ENCODE results near the gene UCP2. TPM values are rescaled to one million over a fixed set of nuclear protein-coding genes. Genes with fewer than 3 reads are reported as not detected.

The UCP2 gene
- total RNA-seq, 1 donor from 2014 or later: 103 TPM

DNA sequence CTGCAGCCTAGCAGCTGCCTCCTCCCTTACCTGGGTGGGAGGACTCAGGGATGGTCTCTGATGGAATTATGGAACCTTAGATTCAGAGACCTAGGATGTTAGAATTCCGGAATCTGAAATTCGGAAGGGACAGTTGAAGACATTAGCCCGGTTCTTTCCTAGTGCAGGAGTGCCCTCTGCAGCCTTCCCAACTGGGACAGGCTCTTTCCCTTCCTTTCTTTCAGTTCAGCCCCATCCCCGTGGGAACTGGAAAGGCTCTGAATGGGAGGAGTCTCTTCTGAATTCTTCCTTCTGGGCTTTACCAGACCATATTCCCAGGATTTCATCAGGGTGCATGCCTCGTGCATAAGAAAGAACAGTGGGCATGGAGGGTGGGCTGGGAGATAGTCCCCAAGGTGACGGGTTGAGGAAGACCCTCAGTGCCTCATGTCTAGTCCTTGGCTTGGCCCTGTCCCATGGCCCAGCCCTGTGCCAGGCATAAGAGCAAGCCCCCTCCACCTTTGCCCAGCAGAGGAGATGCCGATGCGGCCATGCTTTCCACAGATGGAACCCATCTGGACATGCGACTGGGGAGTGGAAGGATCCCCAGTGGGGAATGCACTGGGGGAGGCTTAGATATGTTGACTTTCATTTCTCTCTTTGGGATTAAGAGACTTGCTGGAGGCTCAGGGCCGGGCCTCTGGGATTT is 17.4 kb downstream of the UCP2 start:
- no peaks in the 10 kb centered on the region for H3K4me1 Mint-ChIP-seq (ENCODE audit: low read depth)
- no peak overlapping the region for H3K4me3 Mint-ChIP-seq (ENCODE audit: low read depth)
- no peak overlapping the region for H3K27ac Mint-ChIP-seq

DNA sequence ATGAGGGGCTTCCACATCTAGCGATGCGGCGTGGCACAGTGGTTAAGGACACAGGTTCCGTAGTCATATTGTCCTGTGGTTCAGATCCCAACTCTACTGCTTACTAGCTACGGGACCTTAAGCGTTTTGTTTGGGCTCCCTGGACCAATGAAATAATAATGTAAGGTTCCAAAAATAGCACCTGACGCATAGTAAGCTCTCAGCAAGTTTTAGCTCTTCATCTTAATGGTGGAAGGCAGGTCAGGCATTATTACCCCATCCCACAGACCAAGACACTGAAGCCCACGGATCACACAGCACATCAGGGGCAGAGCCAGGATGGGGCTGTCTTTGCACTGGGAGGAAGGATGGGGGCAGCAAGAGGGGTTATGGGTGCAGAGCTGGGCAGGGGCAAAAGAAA is 18.8 kb downstream of the UCP2 start:
- Mint-ChIP-seq H3K9me3 (ENCODE audit: low read depth) (no peaks in the 10 kb centered on the region), H3K27ac (peak overlapping the region; percentile 21), H3K36me3 (ENCODE audit: insufficient read depth) (no peaks in the 10 kb centered on the region), H3K4me3 (ENCODE audit: low read depth) (no peak overlapping the region), H3K4me1 (ENCODE audit: low read depth) (no peaks in the 10 kb centered on the region), H3K27me3 (no peaks in the 10 kb centered on the region)
- TF ChIP-seq, protein P1, sequence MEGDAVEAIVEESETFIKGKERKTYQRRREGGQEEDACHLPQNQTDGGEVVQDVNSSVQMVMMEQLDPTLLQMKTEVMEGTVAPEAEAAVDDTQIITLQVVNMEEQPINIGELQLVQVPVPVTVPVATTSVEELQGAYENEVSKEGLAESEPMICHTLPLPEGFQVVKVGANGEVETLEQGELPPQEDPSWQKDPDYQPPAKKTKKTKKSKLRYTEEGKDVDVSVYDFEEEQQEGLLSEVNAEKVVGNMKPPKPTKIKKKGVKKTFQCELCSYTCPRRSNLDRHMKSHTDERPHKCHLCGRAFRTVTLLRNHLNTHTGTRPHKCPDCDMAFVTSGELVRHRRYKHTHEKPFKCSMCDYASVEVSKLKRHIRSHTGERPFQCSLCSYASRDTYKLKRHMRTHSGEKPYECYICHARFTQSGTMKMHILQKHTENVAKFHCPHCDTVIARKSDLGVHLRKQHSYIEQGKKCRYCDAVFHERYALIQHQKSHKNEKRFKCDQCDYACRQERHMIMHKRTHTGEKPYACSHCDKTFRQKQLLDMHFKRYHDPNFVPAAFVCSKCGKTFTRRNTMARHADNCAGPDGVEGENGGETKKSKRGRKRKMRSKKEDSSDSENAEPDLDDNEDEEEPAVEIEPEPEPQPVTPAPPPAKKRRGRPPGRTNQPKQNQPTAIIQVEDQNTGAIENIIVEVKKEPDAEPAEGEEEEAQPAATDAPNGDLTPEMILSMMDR (IDR thresholded peaks at IDR 0.05; ENCODE audit: unreplicated experiment): no peak
- DNase-seq (ENCODE audit: low spot score, unreplicated experiment): no peak

More for the DNA sequence above, 17.4 kb downstream of the UCP2 start:
- H3K9me3 Mint-ChIP-seq (ENCODE audit: low read depth): no peaks in the 10 kb centered on the region
- H3K36me3 Mint-ChIP-seq (ENCODE audit: insufficient read depth): no peaks in the 10 kb centered on the region
- TF ChIP-seq, protein P1 (IDR thresholded peaks at IDR 0.05; ENCODE audit: unreplicated experiment): no peak
- no peaks in the 10 kb centered on the region for H3K27me3 Mint-ChIP-seq
- no peak for DNase-seq (ENCODE audit: low spot score, unreplicated experiment)

GRCh38 chr11:73962101-73962705 is 20.4 kb downstream of the UCP2 start:
- no peaks in the 10 kb centered on the region for H3K36me3 Mint-ChIP-seq (ENCODE audit: insufficient read depth)
- H3K27me3 Mint-ChIP-seq: peaks cover 11% of the 10 kb centered on the region
- no peaks in the 10 kb centered on the region for H3K4me1 Mint-ChIP-seq (ENCODE audit: low read depth)
- H3K4me3 Mint-ChIP-seq (ENCODE audit: low read depth): no peak overlapping the region
- TF ChIP-seq, protein P1 (IDR thresholded peaks at IDR 0.05; ENCODE audit: unreplicated experiment): no peak
- no peak for DNase-seq (ENCODE audit: low spot score, unreplicated experiment)
- H3K9me3 Mint-ChIP-seq (ENCODE audit: low read depth): no peaks in the 10 kb centered on the region
- no peak overlapping the region for H3K27ac Mint-ChIP-seq

GRCh38 chr11:73961321-73961720 is 21.3 kb downstream of the UCP2 start:
- TF ChIP-seq, protein P1 (IDR thresholded peaks at IDR 0.05; ENCODE audit: unreplicated experiment): no peak
- peaks cover 11% of the 10 kb centered on the region for H3K27me3 Mint-ChIP-seq
- no peak for DNase-seq (ENCODE audit: low spot score, unreplicated experiment)
- no peaks in the 10 kb centered on the region for H3K4me1 Mint-ChIP-seq (ENCODE audit: low read depth)
- no peaks in the 10 kb centered on the region for H3K36me3 Mint-ChIP-seq (ENCODE audit: insufficient read depth)
- no peaks in the 10 kb centered on the region for H3K9me3 Mint-ChIP-seq (ENCODE audit: low read depth)
- H3K27ac Mint-ChIP-seq: no peak overlapping the region
- H3K4me3 Mint-ChIP-seq (ENCODE audit: low read depth): no peak overlapping the region

DNA sequence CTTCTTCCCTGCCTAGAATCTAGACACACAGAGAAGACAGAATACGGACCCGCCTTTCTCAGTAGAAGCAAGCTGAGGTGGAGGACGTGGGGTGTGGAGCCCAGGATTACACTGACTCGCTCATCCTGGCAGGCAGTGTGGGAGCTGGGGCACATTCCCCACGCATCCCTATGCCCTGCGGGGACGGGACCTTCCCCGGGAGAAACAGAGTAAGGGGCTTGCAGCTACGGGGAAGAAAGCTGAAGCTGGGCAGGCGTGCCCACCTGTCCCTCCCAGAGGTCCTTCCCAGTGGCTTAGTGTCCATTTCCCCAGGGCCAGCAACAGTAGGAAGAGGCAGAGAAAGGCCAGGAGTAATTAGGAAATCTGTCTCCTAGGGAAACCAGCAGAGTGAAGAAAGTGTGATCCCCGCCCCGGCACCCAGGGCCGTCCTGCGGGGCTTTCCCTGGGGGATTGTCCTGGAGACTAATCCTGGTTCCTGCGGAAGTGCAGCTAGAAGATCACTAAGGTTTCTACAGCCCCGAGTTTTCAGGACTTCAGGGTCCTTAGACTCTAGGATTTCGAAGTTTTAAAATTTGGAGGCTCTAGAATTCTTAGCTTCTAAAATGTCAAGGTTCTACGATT is 24.0 kb downstream of the UCP2 start:
- H3K27me3 Mint-ChIP-seq: peaks cover 14% of the 10 kb centered on the region
- no peak overlapping the region for H3K27ac Mint-ChIP-seq
- H3K36me3 Mint-ChIP-seq (ENCODE audit: insufficient read depth): no peaks in the 10 kb centered on the region
- H3K4me1 Mint-ChIP-seq (ENCODE audit: low read depth): peaks cover 4% of the 10 kb centered on the region
- TF ChIP-seq, protein P1 (IDR thresholded peaks at IDR 0.05; ENCODE audit: unreplicated experiment): no peak
- no peak for DNase-seq (ENCODE audit: low spot score, unreplicated experiment)
- H3K9me3 Mint-ChIP-seq (ENCODE audit: low read depth): no peaks in the 10 kb centered on the region
- H3K4me3 Mint-ChIP-seq (ENCODE audit: low read depth): no peak overlapping the region

All from progenitor cell of endocrine pancreas (in vitro differentiated cells).